ENCODE results near the gene D2HGDH. TPM values are rescaled to one million over a fixed set of nuclear protein-coding genes. Genes with fewer than 3 reads are reported as not detected.
A peak's percentile ranks its signal among the peaks of the same experiment; 100 is the strongest.
"Not testable (repeated sequence)": the region's sequence is repeated elsewhere in the genome, so short reads cannot be mapped to it uniquely, and the experiment has no call there.

D2HGDH gene
- total RNA-seq, 2 donors from 2014 or later, result 22.1 to 38.2 TPM

DNA sequence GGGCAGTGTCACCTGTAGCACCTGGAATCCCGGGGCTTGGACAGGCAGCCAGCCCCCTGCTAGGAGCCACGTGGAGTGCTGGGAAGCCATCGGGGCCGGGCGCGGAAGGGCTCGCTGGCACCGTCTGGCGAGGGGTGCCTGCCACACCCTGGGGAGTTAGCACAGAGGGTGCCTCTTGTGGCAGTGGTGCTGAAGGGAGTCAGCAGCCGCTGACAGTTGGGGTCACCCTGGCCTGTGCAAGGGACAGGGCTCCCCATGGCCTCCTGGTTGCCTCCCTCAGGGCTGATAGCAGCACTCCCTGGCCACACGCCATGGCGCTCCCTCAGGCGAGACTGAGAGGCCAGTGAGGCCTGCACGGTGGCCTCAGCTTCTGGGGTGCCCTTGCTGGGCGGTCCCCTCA, 13.9 kb upstream of the D2HGDH start:
- no peak for ATAC-seq

DNA sequence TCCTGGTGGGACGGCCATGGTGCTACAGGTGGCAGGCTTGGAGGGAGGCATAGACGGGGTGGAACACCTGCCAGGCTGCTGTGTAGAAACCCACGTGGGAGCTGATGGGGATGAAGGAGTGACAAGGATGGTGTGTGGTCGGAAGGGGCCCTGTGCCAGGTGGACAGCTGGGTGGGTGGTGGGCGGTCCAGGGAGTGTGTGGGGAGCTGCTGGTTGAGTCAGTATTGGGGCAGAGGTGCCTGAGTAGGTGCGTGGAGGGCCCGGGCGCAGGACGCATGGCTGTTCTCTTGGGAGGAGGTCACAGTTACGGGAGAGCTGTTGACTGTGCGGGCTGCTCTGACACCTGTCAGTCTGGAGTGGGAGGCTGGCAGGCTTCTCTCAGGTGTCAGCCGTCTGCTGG, 12.6 kb upstream of the D2HGDH start:
- Mint-ChIP-seq H3K36me3 (peaks cover 21 to 40% of the 10 kb centered on the region in 2 donors), H3K9me3 (no peaks in the 10 kb centered on the region), H3K27ac (peak overlapping the region in 1 of 2 donors; percentile 76)
- ATAC-seq (no peak), DNase-seq (ENCODE audit: low spot score in 2 of 2) (no peak)

More for the DNA sequence above, 13.9 kb upstream of the D2HGDH start:
- Mint-ChIP-seq H3K36me3 (peaks cover 21 to 40% of the 10 kb centered on the region in 2 donors), H3K27ac (no peak overlapping the region), H3K9me3 (no peaks in the 10 kb centered on the region)
- no peak for DNase-seq (ENCODE audit: low spot score in 2 of 2)

DNA sequence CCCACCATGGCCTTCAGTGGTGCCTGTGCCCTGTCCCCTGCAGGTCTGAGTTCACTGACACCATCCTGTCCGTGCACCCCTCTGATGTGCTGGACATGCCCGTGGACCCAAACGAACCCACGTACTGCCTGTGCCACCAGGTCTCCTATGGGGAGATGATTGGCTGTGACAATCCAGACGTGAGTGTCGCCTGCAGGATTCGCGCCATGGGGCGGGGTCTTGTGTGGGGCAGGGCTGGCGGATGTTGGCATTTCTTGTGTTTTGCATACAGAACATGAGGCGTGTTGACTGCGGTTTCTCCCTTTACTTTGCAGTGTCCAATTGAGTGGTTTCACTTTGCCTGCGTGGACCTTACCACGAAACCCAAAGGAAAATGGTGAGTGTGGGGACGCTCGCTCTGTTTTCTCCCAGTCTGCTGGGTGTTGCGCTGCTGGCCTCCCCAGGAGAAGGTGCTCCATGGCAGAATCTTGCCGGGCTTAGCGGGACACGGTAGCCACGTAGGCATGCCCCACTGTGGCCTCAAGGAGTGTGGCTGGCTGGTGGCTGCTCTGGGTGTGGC, 11.5 kb upstream of the D2HGDH start:
- Mint-ChIP-seq H3K36me3 (peaks cover 21 to 40% of the 10 kb centered on the region in 2 donors), H3K27ac (no peak overlapping the region), H3K9me3 (no peaks in the 10 kb centered on the region)
- ATAC-seq (no peak), DNase-seq (ENCODE audit: low spot score in 2 of 2) (no peak)

DNA sequence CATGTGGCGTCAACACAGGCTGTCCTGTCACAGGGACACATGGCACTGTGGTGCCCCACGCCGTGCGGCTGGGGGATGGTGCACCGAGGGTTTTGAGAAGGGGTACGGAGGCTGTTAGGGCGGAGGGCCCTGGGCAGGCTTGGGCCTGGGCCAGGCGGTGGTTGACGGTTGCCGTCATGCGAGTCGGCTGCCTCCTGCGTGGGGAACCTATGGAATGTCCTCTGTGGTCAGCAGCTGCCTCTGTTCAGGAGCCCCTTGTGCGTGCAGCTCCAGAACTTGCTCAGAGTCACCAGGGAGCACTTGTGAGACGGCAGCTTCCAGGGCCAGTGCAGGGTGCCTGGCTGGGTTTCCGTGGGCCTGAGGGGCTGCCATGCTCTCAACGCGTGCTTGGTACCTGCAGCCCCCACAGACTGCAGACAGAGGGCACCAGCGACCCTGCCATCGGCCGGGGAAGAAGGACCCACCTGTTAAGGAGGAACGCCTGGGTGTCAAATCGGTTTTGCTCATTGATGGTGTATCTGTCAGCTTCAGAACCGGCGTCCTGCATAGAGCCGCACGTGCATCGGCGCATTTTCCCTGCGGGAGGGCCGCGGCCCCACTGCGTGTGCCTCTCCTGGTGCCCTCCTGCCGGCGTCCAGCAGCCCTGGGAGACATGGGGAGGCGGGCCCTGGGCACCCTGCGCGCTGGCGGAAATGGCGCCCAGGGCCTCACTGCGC, 10.0 kb upstream of the D2HGDH start:
- peak overlapping the region; percentile 41 to 50 for H3K27ac Mint-ChIP-seq
- ATAC-seq (peak in 1 of 2 donors; percentile 20), DNase-seq (ENCODE audit: low spot score in 2 of 2) (no peak)
- peaks cover 19 to 38% of the 10 kb centered on the region in 2 donors for H3K36me3 Mint-ChIP-seq
- H3K9me3 Mint-ChIP-seq, result no peaks in the 10 kb centered on the region

DNA sequence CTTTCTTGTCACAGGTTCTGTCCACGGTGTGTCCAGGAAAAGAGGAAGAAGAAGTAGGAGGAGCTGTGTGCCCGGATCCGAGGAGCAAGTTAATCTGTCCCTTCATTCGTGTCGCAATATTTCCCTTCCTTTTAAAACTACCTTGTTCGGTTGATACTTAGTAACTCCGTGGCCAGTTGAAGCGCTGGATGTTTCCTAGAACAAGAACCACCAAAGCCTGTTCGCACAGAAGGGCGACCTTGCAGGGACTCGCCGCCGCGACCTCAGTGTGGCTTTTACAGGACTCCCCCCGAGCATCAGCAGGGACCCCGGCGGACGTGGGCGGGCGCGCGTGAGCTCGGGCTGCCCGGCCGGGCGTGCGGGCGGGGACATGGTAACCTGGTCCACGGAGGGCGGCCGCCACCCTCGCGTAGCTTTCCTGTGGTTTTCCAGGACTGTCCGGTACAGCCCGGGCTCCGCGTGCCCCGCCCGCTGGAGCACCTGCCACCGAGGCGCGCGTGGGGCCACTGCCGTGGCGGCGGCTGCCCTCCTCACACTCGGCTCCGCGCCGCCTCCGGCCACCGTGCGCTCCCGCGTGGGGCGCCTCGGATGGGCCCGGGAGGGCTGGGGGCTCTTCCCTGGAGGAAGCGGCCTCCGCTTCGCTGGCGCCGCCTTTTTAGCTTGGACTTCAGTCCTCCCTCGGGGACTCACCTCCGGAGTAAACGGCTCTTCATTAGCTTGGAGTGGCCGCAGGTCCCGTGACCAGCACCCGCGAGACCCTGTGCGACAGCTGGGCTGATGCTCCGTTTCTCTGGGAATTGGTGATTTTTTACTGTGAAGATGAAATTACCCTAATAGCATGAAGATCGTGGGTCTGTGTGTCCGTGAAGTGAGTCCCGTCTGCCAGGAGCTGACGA, 9.2 kb upstream of the D2HGDH start:
- H3K27ac Mint-ChIP-seq, result no peak overlapping the region
- H3K9me3 Mint-ChIP-seq, result peaks cover 0 to 5% of the 10 kb centered on the region in 2 donors
- no peak for DNase-seq (ENCODE audit: low spot score in 2 of 2)
- H3K36me3 Mint-ChIP-seq, result peaks cover 18 to 41% of the 10 kb centered on the region in 2 donors
- ATAC-seq, result no peak

DNA sequence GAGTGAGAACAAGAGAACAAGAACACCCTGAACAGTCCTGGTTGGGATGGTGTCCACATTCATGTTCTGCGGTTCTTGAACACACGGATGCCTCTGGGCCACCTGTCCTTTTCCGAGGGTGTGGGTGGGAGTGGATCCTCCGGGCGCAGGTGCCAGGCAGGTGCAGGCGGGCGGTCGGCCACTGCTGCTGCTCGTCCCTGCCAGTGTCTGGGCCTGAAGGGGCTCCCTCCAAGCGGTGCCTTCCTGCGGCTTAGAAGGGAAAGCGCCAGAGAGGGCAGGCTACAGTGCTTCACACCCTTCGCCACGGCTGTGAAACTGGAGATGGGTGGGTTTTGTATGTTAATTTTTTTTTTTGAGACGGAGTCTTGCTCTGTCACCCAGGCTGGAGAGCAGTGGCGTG, 8.0 kb upstream of the D2HGDH start:
- Mint-ChIP-seq H3K27ac (no peak overlapping the region), H3K9me3 (peaks cover 0 to 5% of the 10 kb centered on the region in 2 donors), H3K36me3 (peaks cover 10 to 35% of the 10 kb centered on the region in 2 donors)
- no peak for DNase-seq (ENCODE audit: low spot score in 2 of 2)
- ATAC-seq, result no peak

DNA sequence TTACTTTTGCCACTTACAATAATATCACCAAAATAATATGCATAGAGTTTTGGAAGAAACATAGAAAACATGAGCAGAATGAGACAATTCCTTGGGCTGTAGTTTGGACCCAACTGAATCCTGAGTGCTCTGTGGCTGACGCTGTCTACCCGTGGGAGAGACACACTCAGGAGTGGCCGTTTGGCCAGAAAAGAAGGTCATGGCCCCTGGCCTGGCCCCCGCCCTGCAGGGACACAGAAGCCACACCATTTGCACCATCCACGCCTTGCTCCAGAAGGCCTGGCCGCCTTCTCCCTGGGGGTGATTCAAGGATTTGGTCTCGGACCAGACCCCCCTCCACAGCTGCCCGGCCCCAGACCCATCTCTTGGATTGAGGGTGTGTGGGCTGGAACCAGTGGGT, 6.4 kb upstream of the D2HGDH start:
- Mint-ChIP-seq H3K9me3 (peaks cover 0 to 5% of the 10 kb centered on the region in 2 donors), H3K27ac (no peak overlapping the region), H3K36me3 (peaks cover 7 to 19% of the 10 kb centered on the region in 2 donors)
- DNase-seq (ENCODE audit: low spot score in 2 of 2) (no peak), ATAC-seq (no peak)

DNA sequence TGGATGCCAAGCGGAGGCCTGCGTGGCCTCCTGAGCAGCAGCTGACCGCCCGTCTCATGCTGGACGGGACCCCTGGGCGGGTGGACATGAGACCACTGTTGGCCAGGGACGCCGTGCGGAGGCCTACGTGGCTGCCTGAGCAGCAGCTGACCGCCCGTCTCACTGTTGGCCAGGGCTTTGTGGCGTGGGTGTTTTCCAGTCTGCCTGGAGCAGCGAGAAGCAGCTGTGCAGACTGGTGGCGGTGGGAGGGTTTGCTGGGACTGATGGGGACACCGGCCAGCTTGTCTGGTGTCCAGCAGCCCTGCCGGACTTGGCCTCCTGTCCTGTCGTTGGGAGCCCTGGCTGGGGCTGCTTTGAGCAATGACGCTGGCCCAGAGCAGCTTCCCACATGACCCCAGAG, 5.8 kb upstream of the D2HGDH start:
- peaks cover 0 to 5% of the 10 kb centered on the region in 2 donors for H3K9me3 Mint-ChIP-seq
- ATAC-seq (no peak), DNase-seq (ENCODE audit: low spot score in 2 of 2) (no peak)
- H3K27ac Mint-ChIP-seq, result no peak overlapping the region
- peaks cover 1 to 13% of the 10 kb centered on the region in 2 donors for H3K36me3 Mint-ChIP-seq

DNA sequence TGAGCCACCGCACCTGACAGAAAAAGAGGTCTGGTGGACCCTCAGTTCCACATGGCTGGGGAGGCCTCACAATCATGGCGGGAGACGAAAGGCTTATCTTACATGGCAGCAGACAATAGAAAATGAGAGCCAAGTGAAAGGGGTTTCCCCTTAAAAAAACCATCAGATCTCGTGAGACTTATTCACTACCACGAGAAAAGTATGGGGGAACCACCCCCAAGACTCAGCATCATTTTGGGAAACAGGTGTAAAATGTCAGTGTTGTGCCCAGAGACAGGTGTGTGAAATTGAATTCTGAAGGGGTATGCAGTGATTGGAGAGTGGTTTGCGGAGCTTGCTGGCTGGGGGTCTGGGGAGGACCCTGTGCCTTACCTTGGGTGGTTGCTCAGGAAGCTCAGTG, 4.6 kb upstream of the D2HGDH start:
- Mint-ChIP-seq H3K27ac (peak overlapping the region; percentile 41 to 56), H3K9me3 (peaks cover 0 to 5% of the 10 kb centered on the region in 2 donors), H3K36me3 (peaks cover 0 to 5% of the 10 kb centered on the region in 2 donors)
- DNase-seq (ENCODE audit: low spot score in 2 of 2) (no peak), ATAC-seq (peak in 1 of 2 donors; percentile 26)

DNA sequence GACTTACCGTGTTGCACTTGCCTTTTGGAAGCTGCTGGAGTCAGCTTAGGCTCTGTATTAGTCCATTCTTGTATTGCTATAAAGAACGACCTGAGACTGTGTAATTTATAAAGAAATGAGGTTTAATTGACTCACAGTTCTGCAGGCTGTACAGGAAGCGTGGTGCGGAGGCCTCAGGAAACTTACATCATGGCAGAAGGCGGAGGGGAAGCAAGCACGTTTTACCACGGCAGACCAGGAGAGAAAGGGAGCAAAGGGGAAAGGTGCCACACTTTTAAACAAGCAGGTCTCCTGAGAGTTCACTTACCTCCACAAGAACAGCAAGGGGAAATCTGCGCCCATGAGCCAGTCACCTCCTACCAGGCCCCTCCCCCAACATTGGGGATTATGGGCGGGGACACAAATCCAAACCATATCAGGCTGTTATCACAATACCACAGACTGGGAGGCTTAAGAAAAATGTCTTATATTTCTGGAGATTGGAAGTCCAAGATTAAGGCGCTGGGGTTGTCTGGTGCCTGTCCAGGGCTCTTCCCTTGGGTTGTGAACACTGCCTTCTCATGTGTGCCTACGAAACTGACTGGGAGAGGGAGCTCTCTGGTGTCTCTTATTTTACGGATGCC, 3.6 kb upstream of the D2HGDH start:
- H3K36me3 Mint-ChIP-seq, result peaks cover 0 to 5% of the 10 kb centered on the region in 2 donors
- DNase-seq (ENCODE audit: low spot score in 2 of 2) (no peak), ATAC-seq (peak in 1 of 2 donors; percentile 15)
- peak overlapping the region; percentile 56 to 79 for H3K27ac Mint-ChIP-seq
- peaks cover 0 to 5% of the 10 kb centered on the region in 2 donors for H3K9me3 Mint-ChIP-seq

DNA sequence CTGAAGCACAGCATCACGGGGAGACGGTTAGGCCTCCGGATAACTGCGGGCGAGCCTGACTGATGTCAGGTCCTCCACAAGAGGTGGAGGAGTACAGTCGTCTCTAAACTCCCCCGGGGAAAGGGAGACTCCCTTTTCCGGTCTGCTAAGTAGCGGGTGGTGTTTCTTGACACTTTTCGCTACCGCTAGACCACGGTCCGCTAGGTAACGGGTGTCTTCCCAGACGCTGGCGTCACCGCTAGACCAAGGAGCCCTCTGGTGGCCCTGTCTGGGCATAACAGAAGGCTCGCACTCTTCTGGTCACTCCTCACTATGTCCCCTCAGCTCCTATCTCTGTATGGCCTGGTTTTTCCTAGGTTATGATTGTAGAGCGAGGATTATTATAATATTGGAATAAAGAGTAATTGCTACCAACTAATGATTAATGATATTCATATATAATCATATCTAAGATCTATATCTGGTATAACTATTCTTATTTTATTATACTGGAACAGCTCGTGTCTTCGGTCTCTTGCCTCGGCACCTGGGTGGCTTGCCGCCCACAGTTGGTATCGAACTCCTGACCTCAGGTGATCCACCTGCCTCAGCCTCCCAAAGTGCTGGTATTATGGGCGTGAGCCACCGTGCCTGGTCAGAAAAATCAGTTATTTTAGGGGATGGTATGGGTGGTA, 1.8 kb upstream of the D2HGDH start:
- not testable (repeated sequence) for H3K36me3 Mint-ChIP-seq, H3K9me3 Mint-ChIP-seq, H3K27ac Mint-ChIP-seq, ATAC-seq
- peak; percentile 60 to 66 for DNase-seq (ENCODE audit: low spot score in 2 of 2)

DNA sequence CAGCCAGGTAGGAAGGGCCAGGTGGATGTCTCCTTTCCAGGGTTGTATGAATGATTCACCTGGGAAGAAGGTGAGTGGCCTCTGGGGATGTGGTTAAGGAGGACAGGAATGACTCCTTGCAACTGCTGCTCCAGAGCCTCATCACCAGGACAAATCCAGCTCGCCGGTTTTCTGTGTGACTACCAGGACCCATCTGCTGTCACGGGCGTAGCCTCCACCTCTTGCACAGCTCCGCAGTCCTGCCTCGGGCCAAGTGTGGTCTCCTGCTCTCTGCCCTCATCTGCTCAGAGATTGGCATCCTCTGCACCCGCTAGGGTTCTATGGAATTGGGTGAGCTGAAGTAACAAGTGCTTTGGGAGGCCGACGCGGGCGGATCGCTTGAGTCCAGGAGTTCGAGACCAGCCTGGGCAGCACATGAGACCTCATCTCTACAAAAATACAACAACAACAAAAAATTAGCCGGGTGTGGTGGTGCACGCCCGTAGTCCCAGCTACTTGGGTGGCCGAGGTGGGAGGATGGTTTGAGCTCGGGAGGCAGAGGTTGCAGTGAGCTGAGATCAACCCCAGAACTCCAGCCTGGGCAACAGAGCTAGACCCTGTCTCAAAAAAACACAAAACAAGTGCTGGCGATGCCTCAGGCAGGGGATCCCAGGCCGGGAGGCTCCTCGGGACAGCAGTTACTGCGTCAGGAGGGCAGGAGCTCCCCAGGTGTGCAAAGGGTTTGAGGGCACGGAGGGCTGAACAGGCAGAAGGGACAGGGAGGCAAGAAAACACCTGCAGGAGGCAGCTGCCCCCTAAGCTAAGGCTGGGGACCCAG, 831 bp upstream of the D2HGDH start:
- peak overlapping the region in 1 of 2 donors; percentile 81 for H3K27ac Mint-ChIP-seq
- peaks cover 0 to 5% of the 10 kb centered on the region in 2 donors for H3K9me3 Mint-ChIP-seq
- DNase-seq (ENCODE audit: low spot score in 2 of 2) (no peak), ATAC-seq (no peak)
- peaks cover 0 to 7% of the 10 kb centered on the region in 2 donors for H3K36me3 Mint-ChIP-seq

DNA sequence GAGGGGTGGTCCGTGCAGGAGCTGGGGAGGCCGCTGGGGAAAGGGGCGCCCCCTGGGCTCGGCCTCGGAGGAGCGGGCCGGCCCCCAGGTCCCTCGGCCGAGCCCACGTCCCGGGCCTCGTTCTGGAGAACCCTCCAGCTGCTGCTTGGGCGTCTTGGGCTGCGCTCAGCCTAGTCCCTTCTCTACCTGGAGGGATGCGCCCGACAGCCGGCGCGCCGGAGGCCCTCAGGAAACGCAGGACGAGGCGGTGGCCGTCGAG, 293 bp upstream of the D2HGDH start:
- Mint-ChIP-seq H3K9me3 (peaks cover 0 to 5% of the 10 kb centered on the region in 2 donors), H3K36me3 (peaks cover 0 to 8% of the 10 kb centered on the region in 2 donors), H3K27ac (no peak overlapping the region)
- ATAC-seq (peak in 1 of 2 donors; percentile 43), DNase-seq (ENCODE audit: low spot score in 2 of 2) (no peak)

DNA sequence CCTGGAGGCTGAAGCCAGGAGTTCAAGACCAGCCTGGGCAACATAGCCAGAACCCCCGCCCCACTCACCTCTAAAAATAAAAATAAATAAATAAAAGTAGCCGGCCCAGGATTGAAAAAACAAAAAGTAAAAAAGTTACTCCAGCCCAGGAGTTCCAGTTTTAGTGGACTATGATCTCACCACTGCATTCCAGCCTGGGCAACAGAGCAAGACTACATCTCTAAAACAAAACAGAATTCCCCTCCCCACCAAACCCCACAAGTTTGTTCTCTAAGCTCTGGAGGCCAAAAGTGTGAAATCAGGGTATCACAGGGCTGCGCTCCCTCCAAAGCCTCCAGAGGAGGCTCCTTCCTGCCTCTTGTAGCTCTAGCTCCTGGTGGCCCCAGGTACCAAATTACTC, 1.7 kb downstream of the D2HGDH start:
- Mint-ChIP-seq H3K9me3 (no peaks in the 10 kb centered on the region), H3K27ac (peak overlapping the region in 1 of 2 donors; percentile 72), H3K36me3 (peaks cover 0 to 4% of the 10 kb centered on the region in 2 donors)
- no peak for ATAC-seq
- DNase-seq (ENCODE audit: low spot score in 2 of 2), result no peak

DNA sequence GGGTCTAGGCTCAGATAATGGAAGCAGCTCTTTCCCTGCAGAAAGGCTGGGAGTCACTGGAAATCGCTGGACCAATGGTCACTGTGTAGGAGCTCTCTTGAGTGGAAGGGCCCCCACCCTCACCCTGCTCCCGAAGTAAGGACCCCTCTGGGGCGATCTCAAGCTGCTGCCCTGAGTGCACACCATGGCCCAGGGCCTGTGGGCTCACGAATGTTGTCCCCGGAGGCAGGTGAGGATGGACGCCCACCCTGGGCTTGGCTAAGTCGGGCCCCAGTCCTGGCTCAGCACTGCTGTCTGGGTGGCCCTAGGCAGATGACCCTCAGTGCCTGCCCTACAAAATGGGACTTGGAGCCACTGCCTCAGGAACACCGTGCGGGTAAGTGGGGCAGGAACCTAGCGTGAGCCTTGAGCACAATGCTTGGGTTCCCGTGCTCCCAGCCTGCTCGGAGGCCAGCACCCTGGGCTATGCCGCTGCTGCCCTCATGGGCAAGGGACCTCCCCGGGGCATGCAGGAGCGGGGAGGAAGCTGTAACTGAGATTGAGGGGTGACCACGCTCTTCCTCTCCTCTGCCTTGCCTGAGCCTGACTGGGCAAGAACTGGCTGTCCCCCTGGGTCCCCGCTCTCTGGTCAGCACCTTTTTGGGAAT, 3.7 kb downstream of the D2HGDH start:
- Mint-ChIP-seq H3K27ac (no peak overlapping the region), H3K9me3 (no peaks in the 10 kb centered on the region), H3K36me3 (peaks cover 0 to 4% of the 10 kb centered on the region in 2 donors)
- ATAC-seq (no peak), DNase-seq (ENCODE audit: low spot score in 2 of 2) (no peak)

All from activated naive CD4-positive, alpha-beta T cell treated with anti-CD3 and anti-CD28 coated beads, Interleukin-2, amount 50 U/mL, for 72 hours (primary cell).